HepG2 (cell line): ENCODE results near the gene CFAP91. TPM values are rescaled to one million over a fixed set of nuclear protein-coding genes. Genes with fewer than 3 reads are reported as not detected.

Experiments used
- ATAC-seq: fragments of 200-7000 bp; cut with Tn5 transposase; 3 replicates; pipeline ENCODE4 v1.9.1; 2020; ENCODE audit warnings: mild to moderate bottlenecking, moderate library complexity
- BruUV-seq: library from RNA; stranded (reverse); fragments of 400-500 nt; replicated peaks from 2 replicates; lab custom pipeline; 2021; lab: Mats Ljungman, UMichigan
- CTCF ChIA-PET: fragments of 300-600 bp; formaldehyde crosslinking; extraction: SDS; loops from one replicate; lab custom pipeline; 2021; ENCODE audit warnings: low total read pairs, inconsistent platforms, low intra/inter-chr PET ratio; lab: Yijun Ruan, JAX
- POLR2A ChIA-PET: fragments of 350-600 bp; sonication (Branson Sonifier 250); formaldehyde crosslinking; loops from one replicate; lab custom pipeline; 2020; ENCODE audit warnings: antibody characterized with exemption, inconsistent platforms; lab: Yijun Ruan, JAX
- DNase-seq: peaks from one replicate; pipeline ENCODE4 v3.0.0-alpha.2; 2015; ENCODE audit warnings: low spot score
- FAIRE-seq: peaks from 3 replicates; lab custom pipeline; 2011; peaks lifted over from hg19 to GRCh38; lab: Jason Lieb, UNC
- H2AFZ ChIP-seq: one replicate; pipeline ENCODE4 v1.6.1; 2011; ENCODE audit warnings: low read length, inconsistent platforms
- H3K27ac ChIP-seq: fragments of 300-600 bp; 3 replicates; pipeline ENCODE4 v1.8.0; 2011; ENCODE audit warnings: mixed run types, mild to moderate bottlenecking, mixed read lengths, low read length, inconsistent platforms; ENCODE audit not compliant: insufficient read depth; ENCODE audit errors: extremely low read length
- H3K27me3 ChIP-seq, 2 experiments: fragments of 200-600 bp in 1 of 2; 2 replicates in 1 of 2; 3 replicates in 1 of 2; pipeline versions ENCODE4 v1.6.0 to v1.8.0; 2011; ENCODE audit warnings: low read length in 2 of 2, mild to moderate bottlenecking in 2 of 2, moderate library complexity in 2 of 2, inconsistent platforms in 1 of 2; ENCODE audit not compliant: insufficient read depth in 2 of 2, control insufficient read depth in 1 of 2
- H3K36me3 ChIP-seq, 2 experiments: fragments of 200-600 bp in 1 of 2; replicated peaks in 1 of 2; 2 replicates in 1 of 2; 3 replicates in 1 of 2; pipeline versions ENCODE4 v1.5.1 to v1.8.0; 2011; ENCODE audit warnings: low read length in 2 of 2, inconsistent platforms in 1 of 2; ENCODE audit not compliant: insufficient read depth in 2 of 2, control insufficient read depth in 1 of 2
- H3K4me1 ChIP-seq: 2 replicates; pipeline ENCODE4 v1.5.1; 2012; ENCODE audit warnings: low read length, inconsistent platforms; ENCODE audit not compliant: insufficient read depth
- H3K4me2 ChIP-seq: 2 replicates; pipeline ENCODE4 v1.6.0; 2011; ENCODE audit warnings: low read depth, low read length, inconsistent platforms
- H3K4me3 ChIP-seq, 3 experiments: fragments of 200-600 bp in 1 of 3; sonication (generic), shearing (Covaris generic) in 1 of 3; replicated peaks in 1 of 3; 2 replicates each; pipeline ENCODE4 v1.5.1; 2011 to 2016; ENCODE audit warnings: low read length in 3 of 3, inconsistent platforms in 2 of 3, low read depth in 2 of 3, mild to moderate bottlenecking in 2 of 3, control low read depth in 1 of 3, mixed read lengths in 1 of 3; ENCODE audit not compliant: insufficient read depth in 1 of 3
- H3K79me2 ChIP-seq: one replicate; pipeline ENCODE4 v1.6.1; 2011; ENCODE audit warnings: low read length, inconsistent platforms; ENCODE audit not compliant: insufficient read depth
- H3K9ac ChIP-seq: 2 replicates; pipeline ENCODE4 v1.6.0; 2011; ENCODE audit warnings: mild to moderate bottlenecking, low read depth, low read length, inconsistent platforms; ENCODE audit not compliant: insufficient read depth
- H3K9me3 ChIP-seq: 2 replicates; pipeline ENCODE4 v1.5.1; 2012; ENCODE audit warnings: mild to moderate bottlenecking, low read length
- H4K20me1 ChIP-seq: 2 replicates; pipeline ENCODE4 v1.6.0; 2011; ENCODE audit warnings: inconsistent platforms, mild to moderate bottlenecking, low read length, moderate library complexity; ENCODE audit not compliant: insufficient read depth
- CHD4 ChIP-seq: fragments of 200-600 bp; sonication (generic); IDR thresholded peaks from 2 replicates; pipeline ENCODE4 v1.7.0; 2017; ENCODE audit warnings: mild to moderate bottlenecking, low read length, borderline replicate concordance
- GPN1 ChIP-seq: sonication (generic); formaldehyde crosslinking; IDR thresholded peaks from 2 replicates; pipeline ENCODE4 v1.5.1; 2020; ENCODE audit warnings: missing genetic modification reagents, borderline replicate concordance
- HDAC1 ChIP-seq: sonication (generic); formaldehyde crosslinking; IDR thresholded peaks from 2 replicates; pipeline ENCODE4 v1.5.1; 2020; ENCODE audit warnings: mild to moderate bottlenecking, missing genetic modification reagents
- KLF13 ChIP-seq: sonication (generic); formaldehyde crosslinking; IDR thresholded peaks from 2 replicates; pipeline ENCODE4 v1.4.0; 2020; ENCODE audit warnings: mild to moderate bottlenecking, missing genetic modification reagents
- MAFG ChIP-seq: sonication (generic); formaldehyde crosslinking; IDR thresholded peaks from 2 replicates; pipeline ENCODE4 v1.5.1; 2020; ENCODE audit warnings: mild to moderate bottlenecking, missing genetic modification reagents
- MIXL1 ChIP-seq: IDR thresholded peaks from 2 replicates; pipeline ENCODE4 v1.6.1; 2016
- RFXANK ChIP-seq: IDR thresholded peaks from 2 replicates; pipeline ENCODE4 v1.6.1; 2016
- U2AF2 ChIP-seq: fragments of 200-400 bp; formaldehyde crosslinking; IDR thresholded peaks from 2 replicates; pipeline ENCODE4 v1.6.1; 2017; ENCODE audit warnings: low read depth, mild to moderate bottlenecking, low read length
- ZHX2 ChIP-seq, 2 experiments: sonication (generic) in 1 of 2; formaldehyde crosslinking in 1 of 2; IDR thresholded peaks; 2 replicates each; pipeline versions ENCODE4 v1.6.1 to v1.9.0; 2014 to 2022; ENCODE audit warnings: antibody characterized with exemption in 1 of 2, borderline replicate concordance in 1 of 2, inconsistent platforms in 1 of 2, low read depth in 1 of 2, missing genetic modification reagents in 1 of 2
- ZNF121 ChIP-seq: sonication (generic); formaldehyde crosslinking; IDR thresholded peaks from 2 replicates; pipeline ENCODE4 v1.5.0; 2020; ENCODE audit warnings: mild to moderate bottlenecking, missing genetic modification reagents
- ZNF225 ChIP-seq: sonication (generic); formaldehyde crosslinking; IDR thresholded peaks from 2 replicates; pipeline ENCODE4 v1.4.0; 2020; ENCODE audit warnings: mild to moderate bottlenecking, missing genetic modification reagents
- ZNF292 ChIP-seq: sonication (generic); formaldehyde crosslinking; IDR thresholded peaks from 2 replicates; pipeline ENCODE4 v1.8.1; 2022; ENCODE audit warnings: mild to moderate bottlenecking, low read depth, missing genetic modification reagents, borderline replicate concordance
- WGBS: methylation state at CpG from one replicate; pipeline ENCODE4 v1.1.6; 2017; ENCODE audit warnings: low lambda C conversion rate; 5-methylcytosine and 5-hydroxymethylcytosine counted together
- in situ Hi-C: cut with HindIII; loops from 2 replicates; pipeline ENCODE4 v1.10.0; 2017; ENCODE audit warnings: low pct_unique_long_range_greater_than_20kb; ENCODE audit not compliant: extremely low pct_ligation_motif_present
- intact Hi-C: fragments of 100-400 bp; cut with micrococcal nuclease; formaldehyde crosslinking; loops from one replicate; pipeline ENCODE4 v1.10.0; 2022; ENCODE audit not compliant: unreplicated experiment
- polyA plus RNA-seq, 8 experiments: library from polyadenylated mRNA; depleted of rRNA in 3 of 8; stranded (reverse) in 7 of 8; unstranded in 1 of 8; fragments of >200 nt; fragmentation: Illumina TruSeq in 4 of 8; extraction: Trizol in 4 of 8; gene quantifications; 2 replicates each; pipeline versions ENCODE4 v1.2.1 to v1.2.3, GENCODE V29; 2011 to 2016; ENCODE audit warnings: low read depth in 4 of 8, missing spikeins in 1 of 8, mixed read lengths in 1 of 8; ENCODE audit not compliant: insufficient read depth in 1 of 8
- total RNA-seq, 5 experiments: library from RNA; depleted of rRNA; stranded (reverse); fragments of >200 nt; fragmentation: Illumina TruSeq; extraction: Trizol; gene quantifications; 2 replicates each; pipeline ENCODE4 v1.2.3, GENCODE V29; 2016; ENCODE audit warnings: low read depth in 1 of 5
- TF ChIP-seq, protein P1 (sequence below): sonication (generic); formaldehyde crosslinking; IDR thresholded peaks from 2 replicates; pipeline ENCODE4 v1.4.0; 2020; ENCODE audit warnings: missing genetic modification reagents, borderline replicate concordance

Gene CFAP91
- total and polyA plus RNA-seq, 2 of the 13 experiments (the other 11 are each of a cell fraction or from before 2014, with no cell fraction given) = not detected

- no TSS peak for BruUV-seq
- no peak overlapping the region for H2AFZ ChIP-seq
- H3K4me3 ChIP-seq = no peak overlapping the region
- in situ Hi-C loops = no loop called here
- ChIA-PET CTCF (no interaction called here), POLR2A (no interaction called here)
- no peak for ATAC-seq
- H3K9ac ChIP-seq = no peak overlapping the region
- FAIRE-seq = no peak
- WGBS = 70% methylated on average over 4 of the region's 4 CpGs
- no peaks in the 10 kb centered on the region for H4K20me1 ChIP-seq
- H3K4me2 ChIP-seq = no peak overlapping the region
- no peak for DNase-seq
- H3K79me2 ChIP-seq = no peaks in the 10 kb centered on the region
- no peaks in the 10 kb centered on the region for H3K36me3 ChIP-seq
- H3K27me3 ChIP-seq = no peaks in the 10 kb centered on the region; a peak in 1 of 5 replicates
- H3K9me3 ChIP-seq = no peaks in the 10 kb centered on the region
- intact Hi-C loops = no loop called here
- no peaks in the 10 kb centered on the region for H3K4me1 ChIP-seq
- H3K27ac ChIP-seq = no peak overlapping the region
- TF ChIP-seq ZNF225 = no peak
- no peak for TF ChIP-seq ZHX2 (IDR thresholded peaks at IDR 0.05; ENCODE audit: low read depth)
- no peak for TF ChIP-seq ZHX2 (CRISPR knock-in tag; IDR thresholded peaks at IDR 0.05; ENCODE audit: borderline replicate concordance)
- TF ChIP-seq, protein P1, sequence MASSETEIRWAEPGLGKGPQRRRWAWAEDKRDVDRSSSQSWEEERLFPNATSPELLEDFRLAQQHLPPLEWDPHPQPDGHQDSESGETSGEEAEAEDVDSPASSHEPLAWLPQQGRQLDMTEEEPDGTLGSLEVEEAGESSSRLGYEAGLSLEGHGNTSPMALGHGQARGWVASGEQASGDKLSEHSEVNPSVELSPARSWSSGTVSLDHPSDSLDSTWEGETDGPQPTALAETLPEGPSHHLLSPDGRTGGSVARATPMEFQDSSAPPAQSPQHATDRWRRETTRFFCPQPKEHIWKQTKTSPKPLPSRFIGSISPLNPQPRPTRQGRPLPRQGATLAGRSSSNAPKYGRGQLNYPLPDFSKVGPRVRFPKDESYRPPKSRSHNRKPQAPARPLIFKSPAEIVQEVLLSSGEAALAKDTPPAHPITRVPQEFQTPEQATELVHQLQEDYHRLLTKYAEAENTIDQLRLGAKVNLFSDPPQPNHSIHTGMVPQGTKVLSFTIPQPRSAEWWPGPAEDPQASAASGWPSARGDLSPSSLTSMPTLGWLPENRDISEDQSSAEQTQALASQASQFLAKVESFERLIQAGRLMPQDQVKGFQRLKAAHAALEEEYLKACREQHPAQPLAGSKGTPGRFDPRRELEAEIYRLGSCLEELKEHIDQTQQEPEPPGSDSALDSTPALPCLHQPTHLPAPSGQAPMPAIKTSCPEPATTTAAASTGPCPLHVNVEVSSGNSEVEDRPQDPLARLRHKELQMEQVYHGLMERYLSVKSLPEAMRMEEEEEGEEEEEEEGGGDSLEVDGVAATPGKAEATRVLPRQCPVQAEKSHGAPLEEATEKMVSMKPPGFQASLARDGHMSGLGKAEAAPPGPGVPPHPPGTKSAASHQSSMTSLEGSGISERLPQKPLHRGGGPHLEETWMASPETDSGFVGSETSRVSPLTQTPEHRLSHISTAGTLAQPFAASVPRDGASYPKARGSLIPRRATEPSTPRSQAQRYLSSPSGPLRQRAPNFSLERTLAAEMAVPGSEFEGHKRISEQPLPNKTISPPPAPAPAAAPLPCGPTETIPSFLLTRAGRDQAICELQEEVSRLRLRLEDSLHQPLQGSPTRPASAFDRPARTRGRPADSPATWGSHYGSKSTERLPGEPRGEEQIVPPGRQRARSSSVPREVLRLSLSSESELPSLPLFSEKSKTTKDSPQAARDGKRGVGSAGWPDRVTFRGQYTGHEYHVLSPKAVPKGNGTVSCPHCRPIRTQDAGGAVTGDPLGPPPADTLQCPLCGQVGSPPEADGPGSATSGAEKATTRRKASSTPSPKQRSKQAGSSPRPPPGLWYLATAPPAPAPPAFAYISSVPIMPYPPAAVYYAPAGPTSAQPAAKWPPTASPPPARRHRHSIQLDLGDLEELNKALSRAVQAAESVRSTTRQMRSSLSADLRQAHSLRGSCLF (CRISPR knock-in tag) = no peak
- no peak for TF ChIP-seq MAFG (CRISPR knock-in tag)
- TF ChIP-seq ZNF121 (CRISPR knock-in tag) = no peak
- no peak for TF ChIP-seq RFXANK (CRISPR knock-in tag)
- no peak for TF ChIP-seq MIXL1
- TF ChIP-seq HDAC1 (CRISPR knock-in tag) = no peak
- no peak for TF ChIP-seq GPN1 (CRISPR knock-in tag)
- TF ChIP-seq ZNF292 (CRISPR knock-in tag) = no peak
- TF ChIP-seq KLF13 = no peak
- TF ChIP-seq CHD4 = no peak
- TF ChIP-seq U2AF2 = no peak
Measured at GRCh38 chr3:119747357-119747756, 44.5 kb downstream of the CFAP91 start.
